Vagina (tissue), 2 donors: ENCODE data around the gene ZNRF2. TPM values are rescaled to one million over a fixed set of nuclear protein-coding genes. Genes with fewer than 3 reads are reported as not detected.

Experiments
- DNase-seq, 2 donors: peaks; one replicate each; pipeline ENCODE4 v3.0.0-alpha.2; 2017; ENCODE audit errors: extremely low spot score in 2 of 2
- H3K27ac ChIP-seq: fragments of 200-600 bp; sonication (generic); one replicate; pipeline ENCODE4 v1.5.1; 2019
- H3K27me3 ChIP-seq: fragments of 200-600 bp; sonication (generic); one replicate; pipeline ENCODE4 v1.5.1; 2019
- H3K36me3 ChIP-seq, 2 donors: fragments of 200-600 bp; sonication (generic); one replicate each; pipeline ENCODE4 v1.5.1; 2017 to 2019
- H3K4me1 ChIP-seq: fragments of 200-600 bp; sonication (generic); one replicate; pipeline ENCODE4 v1.5.1; 2019
- H3K4me3 ChIP-seq, 2 donors: fragments of 200-600 bp; sonication (generic); 1 replicate in 1 of 2; 2 replicates in 1 of 2; pipeline ENCODE4 v1.5.1; 2016 to 2019
- H3K9me3 ChIP-seq: fragments of 200-600 bp; sonication (generic); one replicate; pipeline ENCODE4 v1.5.1; 2019
- CTCF ChIP-seq, 3 experiments: fragments of 450-650 bp in 2 of 3; fragments of 200-600 bp in 1 of 3; sonication (generic) in 1 of 3; IDR thresholded peaks; one replicate each; pipeline ENCODE4 v1.5.1; 2017 to 2019; ENCODE audit warnings: antibody characterized with exemption in 3 of 3, mild to moderate bottlenecking in 2 of 3, moderate library complexity in 2 of 3
- POLR2A ChIP-seq, 2 donors: fragments of 450-650 bp; IDR thresholded peaks; one replicate each; pipeline ENCODE4 v1.6.1; 2017; ENCODE audit warnings: antibody characterized with exemption in 2 of 2, mild to moderate bottlenecking in 2 of 2, moderate library complexity in 2 of 2
- POLR2AphosphoS5 ChIP-seq, 2 donors: sonication (generic); formaldehyde crosslinking; IDR thresholded peaks; one replicate each; pipeline ENCODE4 v1.9.0; 2017; ENCODE audit warnings: antibody characterized with exemption in 2 of 2, mild to moderate bottlenecking in 2 of 2, low read depth in 1 of 2; ENCODE audit not compliant: insufficient read depth in 1 of 2
- intact Hi-C: fragments of 100-400 bp; cut with DNase I; formaldehyde crosslinking; loops from one replicate; pipeline ENCODE4 v1.15.1; 2023
- total RNA-seq: library from RNA; depleted of rRNA; stranded (reverse); fragments of >200 nt; gene quantifications from one replicate; pipeline ENCODE4 v1.2.3, GENCODE V29; 2016

ZNRF2 gene
- total RNA-seq, 1 donor from 2014 or later: 21.9 TPM

- Histone ChIP-seq H3K36me3 (no peaks in the 10 kb centered on the region), H3K4me3 (no peak overlapping the region), H3K4me1 (no peaks in the 10 kb centered on the region), H3K27ac (no peak overlapping the region), H3K27me3 (no peaks in the 10 kb centered on the region), H3K9me3 (no peaks in the 10 kb centered on the region)
- TF ChIP-seq POLR2A (IDR thresholded peaks at IDR 0.05) (no peak), POLR2AphosphoS5 (IDR thresholded peaks at IDR 0.05; ENCODE audit: insufficient read depth in 1 of 2, low read depth in 1 of 2) (no peak), CTCF (IDR thresholded peaks at IDR 0.05) (no peak)
- intact Hi-C loops: no loop called here
- DNase-seq: no peak
Observed at GRCh38 chr7:30364773-30365172, 80.4 kb downstream of the ZNRF2 start.

- no peak overlapping the region for H3K4me3 ChIP-seq
- no peak overlapping the region for H3K27ac ChIP-seq
- no peaks in the 10 kb centered on the region for H3K27me3 ChIP-seq
- H3K4me1 ChIP-seq: no peaks in the 10 kb centered on the region
- no peak for TF ChIP-seq POLR2A (IDR thresholded peaks at IDR 0.05)
- no peak for TF ChIP-seq POLR2AphosphoS5 (IDR thresholded peaks at IDR 0.05; ENCODE audit: insufficient read depth in 1 of 2, low read depth in 1 of 2)
- no peak for TF ChIP-seq CTCF (IDR thresholded peaks at IDR 0.05)
- intact Hi-C loops: no loop called here
- H3K9me3 ChIP-seq: no peaks in the 10 kb centered on the region
- DNase-seq: no peak
- H3K36me3 ChIP-seq: no peaks in the 10 kb centered on the region
Observed at GRCh38 chr7:30365621-30366020, 81.2 kb downstream of the ZNRF2 start.

- Histone ChIP-seq H3K36me3 (peaks cover 0 to 5% of the 10 kb centered on the region in 2 donors), H3K9me3 (no peaks in the 10 kb centered on the region), H3K4me1 (no peaks in the 10 kb centered on the region), H3K4me3 (no peak overlapping the region), H3K27me3 (no peaks in the 10 kb centered on the region), H3K27ac (no peak overlapping the region)
- intact Hi-C loops: no loop called here
- no peak for DNase-seq
- TF ChIP-seq CTCF (IDR thresholded peaks at IDR 0.05) (no peak), POLR2A (IDR thresholded peaks at IDR 0.05) (no peak), POLR2AphosphoS5 (IDR thresholded peaks at IDR 0.05; ENCODE audit: insufficient read depth in 1 of 2, low read depth in 1 of 2) (no peak)
Observed at GRCh38 chr7:30366606-30367005, 82.2 kb downstream of the ZNRF2 start.

GRCh38 chr7:30367561-30367960 is 83.2 kb downstream of the ZNRF2 start:
- Histone ChIP-seq H3K27ac (no peak overlapping the region), H3K4me1 (no peaks in the 10 kb centered on the region), H3K36me3 (peaks cover 0 to 6% of the 10 kb centered on the region in 2 donors), H3K27me3 (no peaks in the 10 kb centered on the region), H3K9me3 (no peaks in the 10 kb centered on the region), H3K4me3 (no peak overlapping the region)
- no peak for TF ChIP-seq CTCF (IDR thresholded peaks at IDR 0.05)
- no peak for TF ChIP-seq POLR2A (IDR thresholded peaks at IDR 0.05)
- no peak for TF ChIP-seq POLR2AphosphoS5 (IDR thresholded peaks at IDR 0.05; ENCODE audit: insufficient read depth in 1 of 2, low read depth in 1 of 2)
- intact Hi-C loops: no loop called here
- DNase-seq: no peak

- Histone ChIP-seq H3K27ac (no peak overlapping the region), H3K9me3 (no peaks in the 10 kb centered on the region), H3K4me3 (no peak overlapping the region), H3K4me1 (no peaks in the 10 kb centered on the region), H3K36me3 (peaks cover 0 to 6% of the 10 kb centered on the region in 2 donors), H3K27me3 (no peaks in the 10 kb centered on the region)
- intact Hi-C loops: no loop called here
- TF ChIP-seq POLR2AphosphoS5 (IDR thresholded peaks at IDR 0.05; ENCODE audit: insufficient read depth in 1 of 2, low read depth in 1 of 2) (no peak), POLR2A (IDR thresholded peaks at IDR 0.05) (no peak), CTCF (IDR thresholded peaks at IDR 0.05) (no peak)
- DNase-seq: no peak
Observed at GRCh38 chr7:30369879-30370278, 85.5 kb downstream of the ZNRF2 start.
